GM19452 (cell line): Measurements from ENCODE around the gene TRIM49D1.
"Not testable (repeated sequence)": the region's sequence is repeated elsewhere in the genome, so short reads cannot be mapped to it uniquely, and the experiment has no call there.

Experiments
- ATAC-seq: cut with Tn5 transposase; IDR thresholded peaks from one replicate; pipeline ENCODE4 v1.9.1; 2021; ENCODE audit not compliant: unreplicated experiment

Gene TRIM49D1

GRCh38 chr11:89922195-89922660, at the start of gene TRIM49D1:
TRIM49D1 (minus strand) TSS chr11:89922245; CDS start chr11:89917710, 4,535 bp downstream.
- no peak for ATAC-seq

GRCh38 chr11:89965737-89966136, 43.7 kb upstream of the TRIM49D1 start, which contains the start of gene TRIM64:
TRIM64 (plus strand) TSS chr11:89966037; CDS start chr11:89968504, 2,467 bp downstream.
- not testable (repeated sequence) for ATAC-seq

GRCh38 chr11:89960833-89961232, 38.8 kb upstream of the TRIM49D1 start:
- ATAC-seq: not testable (repeated sequence)

- ATAC-seq: not testable (repeated sequence)
These were observed 1.7 kb upstream of the TRIM49D1 start, which contains the start of gene TRIM49D2 for GRCh38 chr11:89923764-89924163. TRIM49D2 (plus strand) TSS chr11:89924064; CDS start chr11:89926762, 2,698 bp downstream.

- ATAC-seq: not testable (repeated sequence)
These were observed 21.2 kb downstream of the TRIM49D1 start for GRCh38 chr11:89900809-89901208.

GRCh38 chr11:89893245-89893644, 28.8 kb downstream of the TRIM49D1 start:
- ATAC-seq: not testable (repeated sequence)

- ATAC-seq: not testable (repeated sequence)
These were observed 44.5 kb downstream of the TRIM49D1 start for GRCh38 chr11:89877511-89877910.

- not testable (repeated sequence) for ATAC-seq
These were observed 49.5 kb downstream of the TRIM49D1 start for GRCh38 chr11:89872588-89872987.

GRCh38 chr11:89865223-89865622, 56.8 kb downstream of the TRIM49D1 start:
- not testable (repeated sequence) for ATAC-seq

- not testable (repeated sequence) for ATAC-seq
These were observed 57.9 kb downstream of the TRIM49D1 start for GRCh38 chr11:89863906-89864704.
